Activated CD4-positive, alpha-beta T cell treated with anti-CD3 and anti-CD28 coated beads for 48 hours (primary cell): ENCODE measurements around the gene PDE2A.

Experiments
- DNase-seq: peaks from one replicate; pipeline ENCODE4 v3.0.0-alpha.2; 2020

The PDE2A gene

DNA sequence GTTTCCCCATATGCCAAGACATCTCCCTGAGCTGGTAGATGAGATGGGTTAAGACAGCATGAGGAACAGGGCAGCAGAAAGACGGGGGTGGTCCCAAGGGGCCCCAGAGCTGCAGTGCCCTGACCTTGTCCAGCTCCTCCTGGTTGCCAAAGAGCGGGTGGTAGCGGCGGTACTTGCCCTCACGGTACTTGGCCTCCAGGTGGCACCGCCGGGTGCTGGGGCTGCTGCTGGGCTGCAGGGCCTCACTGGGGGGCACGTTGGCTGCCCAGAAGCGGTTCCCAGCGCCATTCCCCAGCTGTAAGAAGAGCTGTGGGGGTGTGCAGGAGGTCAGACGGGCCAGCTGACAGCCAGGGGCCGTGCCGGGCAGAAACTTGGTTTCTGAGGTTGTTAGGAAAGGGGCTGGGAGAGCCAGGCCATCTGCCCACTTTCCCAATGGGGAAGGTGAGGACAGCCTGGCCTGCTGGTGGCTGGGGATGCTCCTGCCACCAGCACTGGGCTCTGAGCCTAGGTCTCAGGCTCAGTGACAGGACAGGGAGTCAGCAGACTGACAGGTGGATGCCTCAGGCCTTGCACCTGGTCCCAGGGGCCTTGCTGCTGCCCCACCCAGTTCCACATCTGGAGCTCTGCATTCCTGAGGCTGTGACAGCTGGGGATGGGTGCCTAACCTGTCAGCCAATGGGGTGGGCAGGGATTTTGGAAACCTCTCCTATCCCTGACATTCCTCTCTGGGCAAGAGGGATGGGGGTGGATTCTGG lies 30.0 kb upstream of the PDE2A start:
- no peak for DNase-seq

DNA sequence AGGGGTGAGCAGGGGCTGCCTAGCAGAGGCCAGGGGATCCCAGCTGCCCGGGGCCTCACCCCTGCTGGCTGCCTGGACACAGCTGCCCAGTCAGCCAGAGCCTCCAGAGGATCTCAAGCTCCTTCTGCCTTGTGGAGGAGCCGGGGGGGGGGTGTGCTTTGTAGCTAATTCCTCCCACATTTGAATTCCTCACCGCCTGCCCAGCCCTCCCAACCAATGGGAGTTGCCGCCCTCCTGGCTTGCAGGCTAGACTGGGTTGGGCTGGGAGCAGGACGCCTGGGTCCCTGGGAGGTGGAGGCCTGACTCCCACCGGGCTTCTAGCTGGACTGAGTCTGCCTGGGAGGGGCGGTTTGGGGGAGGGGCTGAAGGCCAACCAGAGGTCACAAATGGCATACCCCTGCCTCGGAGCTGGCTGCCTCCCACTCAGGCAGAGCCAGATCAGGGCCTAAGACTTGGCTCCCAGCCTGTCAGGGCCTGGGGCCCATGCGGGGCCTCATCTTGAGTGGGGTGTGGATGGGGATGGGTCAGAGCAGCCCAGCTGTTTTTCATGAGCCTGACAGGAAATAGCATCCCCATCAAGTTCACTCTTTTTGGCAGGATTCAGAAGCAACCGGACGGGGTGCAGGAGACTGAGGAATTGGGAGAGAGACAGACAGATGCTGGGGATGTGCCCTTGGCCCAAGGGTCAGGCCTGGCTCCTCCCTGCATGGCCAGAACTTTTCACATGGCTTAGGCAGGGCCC lies 29.2 kb upstream of the PDE2A start:
- DNase-seq = no peak

DNA sequence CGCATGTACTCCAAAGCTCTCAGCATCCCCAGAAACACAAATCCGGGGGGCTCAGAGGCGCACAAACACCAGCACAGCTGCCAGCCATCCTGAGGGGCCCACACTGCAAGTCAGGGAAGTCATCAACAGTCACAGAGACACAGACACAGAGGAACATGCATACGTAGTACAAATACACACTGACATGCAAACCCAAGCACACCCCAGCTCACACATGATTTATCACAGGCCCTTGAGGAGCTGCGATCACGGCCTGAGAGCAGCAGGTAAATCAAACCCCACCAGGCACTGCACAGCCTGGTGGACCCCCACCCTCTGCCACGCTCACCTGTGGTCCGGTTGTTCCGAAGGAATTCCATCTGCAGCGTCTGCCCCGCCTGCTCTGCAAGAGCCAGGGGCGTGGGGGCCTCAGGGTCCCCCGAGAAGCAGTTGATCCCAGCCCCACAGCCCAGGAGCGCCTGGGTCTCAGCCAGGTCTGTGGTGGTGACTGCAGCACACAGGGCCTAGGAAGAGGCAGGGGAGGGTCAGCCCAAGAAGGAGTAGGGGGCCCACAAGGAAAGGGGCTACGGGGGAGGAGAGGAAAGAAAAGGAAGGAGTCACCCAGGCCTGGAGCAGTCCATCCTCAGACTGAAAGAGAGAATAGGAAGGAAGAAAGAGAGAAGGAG lies 28.5 kb upstream of the PDE2A start:
- DNase-seq = no peak

DNA sequence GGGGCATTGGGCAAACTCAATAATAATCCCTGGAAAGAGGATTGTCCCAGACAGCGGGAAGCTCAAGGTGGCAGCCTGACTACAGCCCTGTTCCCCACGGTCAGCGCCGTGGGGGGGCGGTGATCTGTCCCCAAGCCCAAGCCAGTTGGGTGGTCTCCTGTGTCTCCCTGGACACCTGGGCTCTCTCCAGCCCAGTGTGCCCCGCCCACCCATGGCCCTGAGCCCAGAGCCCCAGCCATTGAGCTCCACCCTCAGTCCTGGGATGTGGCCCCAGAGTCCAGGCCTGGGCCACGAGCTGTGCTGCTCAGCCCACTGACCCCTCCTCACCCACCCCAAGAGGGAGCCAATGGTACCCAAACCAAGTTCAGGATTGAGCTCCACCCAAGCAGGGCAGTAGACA lies 27.9 kb upstream of the PDE2A start:
- DNase-seq = no peak

DNA sequence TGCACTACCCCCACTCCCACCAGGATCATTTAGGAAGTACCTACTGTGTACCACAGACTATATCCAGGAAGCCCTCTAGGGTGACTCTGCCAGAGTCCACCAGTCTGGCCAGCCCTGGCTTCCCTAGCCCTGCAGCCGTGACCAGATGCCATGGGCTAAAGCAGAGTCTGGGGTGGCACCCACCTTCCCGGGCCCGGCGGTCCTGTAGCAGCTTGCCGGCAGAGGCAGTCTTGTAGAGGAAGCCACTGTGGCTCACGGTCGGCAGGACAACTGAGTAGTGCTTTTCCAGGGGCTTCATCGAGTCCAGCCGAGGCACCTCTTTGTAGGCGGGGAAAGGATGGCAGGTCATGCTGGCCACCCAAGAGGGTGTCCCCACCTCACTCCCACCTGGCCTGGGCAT lies 27.2 kb upstream of the PDE2A start:
- no peak for DNase-seq

DNA sequence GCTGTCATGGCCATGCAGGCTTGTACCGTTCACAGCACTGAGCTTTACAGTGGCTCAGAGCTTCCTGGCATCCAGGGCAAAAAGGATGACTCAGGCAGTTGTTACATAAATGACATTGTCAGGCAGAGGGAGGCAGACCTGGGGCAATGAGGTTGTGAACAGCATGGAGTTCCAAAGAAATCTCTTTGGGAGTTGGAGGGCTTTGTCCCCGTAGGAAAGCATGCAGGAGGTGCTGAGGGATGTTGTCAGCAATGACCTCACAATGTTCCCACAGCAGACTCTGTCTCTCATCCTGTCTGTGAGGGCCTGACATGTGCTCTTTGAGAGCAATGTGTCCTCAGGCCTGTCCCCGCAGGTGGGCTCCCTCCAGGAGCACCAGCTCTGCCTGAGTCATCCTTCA lies 25.9 kb upstream of the PDE2A start:
- DNase-seq = no peak

DNA sequence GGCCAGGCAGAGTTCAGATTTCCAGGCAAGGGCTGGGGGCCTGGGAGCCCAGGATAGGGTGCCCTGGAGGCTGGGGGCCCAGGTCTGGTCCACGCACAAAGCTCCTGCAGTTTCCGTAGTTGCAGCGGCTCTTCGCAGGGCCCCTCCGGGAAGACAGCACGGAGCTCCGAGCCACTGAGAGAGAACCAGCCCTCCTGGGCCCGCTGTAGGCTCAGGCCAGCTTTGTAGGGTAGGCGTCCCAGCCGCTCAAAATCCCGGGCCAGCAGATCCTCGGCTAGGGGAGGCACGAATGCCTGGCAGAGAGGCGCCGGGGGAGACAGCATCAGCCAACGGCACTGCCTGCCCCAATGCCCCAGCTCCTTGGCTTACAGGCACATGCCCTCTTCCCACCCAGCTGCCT lies 23.6 kb upstream of the PDE2A start:
- no peak for DNase-seq

DNA sequence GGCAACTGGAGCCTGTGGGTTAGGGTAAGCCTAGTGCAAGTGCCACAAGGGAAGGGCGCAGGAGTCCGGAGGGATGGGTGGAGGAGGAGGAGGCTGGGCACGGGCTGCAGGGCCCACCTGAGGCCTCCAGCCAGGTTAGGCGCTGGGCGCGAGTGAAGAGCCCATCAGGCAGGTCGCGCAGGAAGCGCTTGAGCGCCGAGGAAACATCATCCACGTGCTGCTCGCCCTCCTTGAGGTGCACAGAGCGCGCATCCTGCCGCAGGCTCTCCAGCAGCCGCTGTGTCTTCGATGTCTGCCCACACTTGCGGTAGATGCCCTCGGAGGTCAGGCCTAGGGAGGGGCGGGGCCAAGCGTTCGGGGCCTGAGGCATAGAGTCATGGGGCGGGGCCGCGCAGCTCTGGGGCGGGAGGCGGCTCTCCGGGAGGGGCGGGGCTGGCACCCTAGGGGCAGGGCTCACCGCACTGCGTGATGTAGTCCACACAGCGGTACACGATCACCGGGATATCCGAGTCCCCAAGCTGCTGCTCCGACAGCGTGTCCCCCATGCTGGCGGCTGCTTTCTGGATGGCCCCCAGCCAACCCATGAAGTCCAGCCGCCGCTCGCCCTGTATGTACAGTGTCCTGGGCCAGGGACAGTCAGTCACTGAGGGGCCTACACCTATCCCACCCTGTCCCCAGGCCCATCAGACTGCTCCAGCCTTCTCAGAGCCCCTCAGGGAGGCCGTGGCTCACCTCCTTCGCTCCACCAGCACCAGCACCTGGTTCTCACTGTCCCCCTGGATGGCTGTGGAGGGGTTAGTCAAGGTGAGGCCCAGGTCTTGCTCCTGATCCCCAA lies 22.9 kb upstream of the PDE2A start:
- DNase-seq = no peak

DNA sequence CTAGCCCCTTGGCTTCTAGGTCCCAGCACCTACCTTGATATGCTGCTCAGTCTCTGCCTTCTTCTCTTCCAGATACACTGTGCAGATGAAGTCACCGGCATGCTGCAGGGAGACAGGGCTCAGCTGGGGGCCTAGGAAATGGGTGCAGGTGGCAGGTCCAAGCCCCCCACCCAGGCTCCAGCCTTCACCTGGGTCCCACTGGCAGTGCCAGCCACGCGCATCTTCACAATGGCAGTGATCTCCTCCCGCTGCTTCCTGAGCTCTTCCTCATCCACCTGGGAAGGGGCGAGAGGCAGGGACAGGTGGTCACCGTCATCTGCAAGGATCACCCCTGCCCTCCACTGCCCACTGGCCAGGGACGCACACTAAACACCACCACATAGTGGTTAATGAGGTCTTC lies 21.1 kb upstream of the PDE2A start:
- DNase-seq = no peak

DNA sequence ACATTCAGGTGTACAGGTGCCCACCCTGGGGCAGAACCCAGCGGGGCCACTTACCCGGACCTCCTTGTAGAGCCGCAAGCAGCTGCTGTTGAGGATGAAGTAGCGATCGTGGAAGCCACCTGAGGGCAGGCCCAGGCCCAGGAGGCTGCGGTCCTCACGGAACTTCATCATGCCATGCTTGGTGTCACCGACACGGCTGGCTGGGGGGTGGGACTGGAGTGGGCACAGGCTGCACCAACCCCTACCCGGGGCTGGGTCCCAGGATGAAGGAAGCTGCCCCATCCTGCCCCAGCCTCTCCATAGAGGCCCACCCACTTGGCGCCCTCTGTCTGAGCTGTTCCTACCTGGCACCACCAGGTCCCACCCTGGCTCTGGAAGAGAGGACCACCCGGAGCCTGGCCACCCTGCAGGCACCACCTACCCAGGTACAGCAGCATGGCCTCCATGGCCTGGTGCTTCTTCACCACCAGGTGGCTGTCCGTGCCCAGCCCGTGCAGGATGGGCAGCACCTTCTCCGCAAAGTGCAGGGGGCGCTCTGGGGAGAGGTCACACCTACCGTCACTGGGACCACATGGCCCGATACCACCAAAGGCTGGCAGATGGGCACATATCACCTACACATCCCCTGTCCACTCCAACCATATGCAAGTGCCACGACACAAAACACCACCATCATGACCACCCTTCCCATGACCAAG lies 19.2 kb upstream of the PDE2A start:
- DNase-seq = no peak

DNA sequence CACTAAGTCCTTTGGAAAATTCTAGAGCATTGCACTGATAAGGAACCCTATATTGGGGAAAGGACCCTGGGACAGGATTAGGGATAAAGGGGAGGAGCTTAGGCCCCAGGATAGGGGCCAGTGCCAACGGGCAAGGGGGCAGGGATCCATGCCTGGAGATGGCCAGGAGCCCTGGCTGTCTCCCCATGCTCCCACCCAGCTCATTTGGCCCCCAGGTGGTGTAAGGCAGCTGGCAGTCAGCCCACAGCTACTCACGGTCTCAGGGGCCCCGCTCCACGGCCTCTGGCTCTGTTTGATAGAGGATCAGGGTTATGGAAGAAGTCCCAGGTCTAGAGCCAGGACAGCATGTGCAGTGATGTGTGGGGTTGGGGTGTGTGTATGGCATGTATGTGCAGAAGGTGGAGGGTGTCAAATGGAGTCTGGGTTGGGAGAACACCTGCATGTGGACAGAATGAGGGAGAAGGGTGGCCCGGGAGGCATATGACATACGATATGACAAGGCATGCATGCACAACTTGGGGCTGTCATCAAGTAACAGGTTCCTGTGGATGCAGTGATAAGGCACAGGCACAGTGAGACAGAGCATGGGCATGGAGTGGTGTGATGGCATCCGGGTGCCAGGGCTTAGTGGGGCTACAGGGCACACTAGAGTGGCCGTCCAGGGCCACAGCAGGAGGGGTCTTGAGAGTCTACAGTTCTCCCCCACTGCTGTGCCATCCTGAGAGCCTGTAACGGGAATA lies 18.4 kb upstream of the PDE2A start:
- DNase-seq = no peak

DNA sequence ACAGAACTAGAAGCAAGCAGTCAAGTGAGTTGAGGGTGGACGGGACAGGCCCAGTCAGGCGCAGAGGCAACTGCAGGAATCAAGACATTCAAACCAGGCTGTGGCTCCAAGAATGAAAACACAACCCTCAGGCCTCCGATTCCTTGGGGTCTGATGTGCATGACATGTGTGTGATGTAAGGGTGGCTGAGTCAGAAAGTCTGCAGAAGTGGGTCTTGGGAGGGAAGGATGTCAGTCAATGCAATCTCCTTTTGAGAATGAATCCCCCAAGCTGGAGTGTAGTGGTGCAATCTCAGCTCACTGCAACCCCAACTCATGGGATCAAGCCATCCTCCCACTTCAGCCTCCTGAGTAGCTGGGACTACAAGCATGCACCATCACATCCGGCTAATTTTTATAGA lies 15.9 kb upstream of the PDE2A start:
- DNase-seq = no peak

DNA sequence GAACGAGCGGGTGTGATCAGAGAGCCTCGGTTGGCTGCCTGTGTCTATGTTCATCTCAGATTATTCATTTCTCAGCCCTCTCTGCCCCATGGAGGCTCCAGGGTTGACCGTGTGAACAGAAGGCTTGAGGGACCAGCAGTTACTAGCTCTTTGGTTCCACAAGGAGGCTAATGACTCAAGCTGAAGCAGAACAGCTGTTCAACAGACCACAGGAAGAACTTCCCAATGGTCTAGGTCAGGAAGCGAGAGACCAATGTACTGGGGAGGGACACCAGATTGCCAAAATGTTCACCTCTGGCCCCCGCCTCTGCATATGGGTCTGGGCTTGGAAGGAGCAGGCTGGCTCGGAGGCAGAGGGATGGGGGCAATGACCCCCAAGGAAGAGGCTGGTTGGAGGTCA lies 14.7 kb upstream of the PDE2A start:
- DNase-seq = no peak

DNA sequence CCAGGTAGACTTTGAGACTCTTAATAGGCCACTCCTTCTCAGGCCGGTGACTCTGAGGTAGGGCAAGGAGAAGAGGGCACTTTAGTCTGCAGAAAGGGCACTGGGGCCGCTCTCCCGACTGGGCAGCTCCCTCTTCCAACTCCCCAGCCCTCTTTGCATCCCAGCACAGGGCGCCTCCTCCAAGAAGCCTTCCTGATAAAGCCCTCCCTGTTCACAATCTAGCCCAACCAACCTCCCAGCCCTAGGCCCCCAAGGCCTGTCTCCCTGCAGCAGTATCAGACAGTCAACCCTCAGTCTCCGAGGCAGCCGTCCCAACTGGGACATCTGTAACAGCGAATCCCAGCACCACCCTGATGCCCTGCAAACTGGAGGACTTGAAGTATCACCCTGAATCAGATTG lies 14.3 kb upstream of the PDE2A start:
- DNase-seq = no peak

DNA sequence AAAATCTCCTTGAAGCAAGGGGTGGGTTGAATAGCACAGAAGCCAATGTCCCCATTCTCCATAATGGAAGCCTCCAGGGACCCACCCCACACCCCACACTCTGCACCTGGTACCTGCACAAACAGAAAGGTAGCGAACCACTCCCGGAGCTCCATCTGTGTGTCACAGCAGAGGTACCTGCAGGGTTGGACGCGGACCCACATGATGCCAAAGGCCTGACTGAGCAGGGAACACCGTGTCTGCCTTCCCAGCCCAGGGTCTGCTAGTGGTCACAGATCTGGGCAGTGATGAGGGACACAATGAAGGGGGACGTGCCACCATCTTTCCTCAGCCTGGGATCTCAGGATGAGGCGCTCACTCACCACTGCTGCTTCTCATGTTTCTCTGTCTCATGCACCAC lies 13.1 kb upstream of the PDE2A start:
- no peak for DNase-seq

DNA sequence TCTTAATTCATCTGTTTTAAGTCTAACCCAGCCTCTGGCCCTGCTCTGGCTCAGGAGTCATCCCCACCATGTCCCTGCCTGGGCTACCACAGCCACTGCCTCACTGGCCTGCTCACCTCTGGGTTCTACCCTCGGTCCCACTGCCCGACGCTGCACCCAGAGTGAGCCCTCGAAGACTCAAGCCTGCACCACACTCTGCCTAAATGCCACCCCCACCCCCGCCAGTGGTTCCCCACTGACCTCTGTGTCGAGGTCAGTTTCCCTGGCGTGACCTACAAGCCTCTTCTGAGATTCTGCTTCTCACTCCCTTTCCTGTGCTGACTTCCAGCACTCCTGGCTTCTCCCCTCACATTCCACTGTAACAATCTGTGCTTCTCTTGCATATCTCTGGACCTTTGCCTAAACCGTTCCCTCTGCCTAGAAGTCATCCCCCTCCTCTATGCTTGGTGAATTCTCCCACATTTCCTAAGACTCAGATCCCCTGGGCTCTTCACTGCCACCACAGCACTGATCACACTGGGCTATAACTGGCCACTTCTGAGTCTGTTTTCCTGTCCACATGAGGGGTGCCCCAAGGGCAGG lies 12.5 kb upstream of the PDE2A start:
- DNase-seq = no peak

DNA sequence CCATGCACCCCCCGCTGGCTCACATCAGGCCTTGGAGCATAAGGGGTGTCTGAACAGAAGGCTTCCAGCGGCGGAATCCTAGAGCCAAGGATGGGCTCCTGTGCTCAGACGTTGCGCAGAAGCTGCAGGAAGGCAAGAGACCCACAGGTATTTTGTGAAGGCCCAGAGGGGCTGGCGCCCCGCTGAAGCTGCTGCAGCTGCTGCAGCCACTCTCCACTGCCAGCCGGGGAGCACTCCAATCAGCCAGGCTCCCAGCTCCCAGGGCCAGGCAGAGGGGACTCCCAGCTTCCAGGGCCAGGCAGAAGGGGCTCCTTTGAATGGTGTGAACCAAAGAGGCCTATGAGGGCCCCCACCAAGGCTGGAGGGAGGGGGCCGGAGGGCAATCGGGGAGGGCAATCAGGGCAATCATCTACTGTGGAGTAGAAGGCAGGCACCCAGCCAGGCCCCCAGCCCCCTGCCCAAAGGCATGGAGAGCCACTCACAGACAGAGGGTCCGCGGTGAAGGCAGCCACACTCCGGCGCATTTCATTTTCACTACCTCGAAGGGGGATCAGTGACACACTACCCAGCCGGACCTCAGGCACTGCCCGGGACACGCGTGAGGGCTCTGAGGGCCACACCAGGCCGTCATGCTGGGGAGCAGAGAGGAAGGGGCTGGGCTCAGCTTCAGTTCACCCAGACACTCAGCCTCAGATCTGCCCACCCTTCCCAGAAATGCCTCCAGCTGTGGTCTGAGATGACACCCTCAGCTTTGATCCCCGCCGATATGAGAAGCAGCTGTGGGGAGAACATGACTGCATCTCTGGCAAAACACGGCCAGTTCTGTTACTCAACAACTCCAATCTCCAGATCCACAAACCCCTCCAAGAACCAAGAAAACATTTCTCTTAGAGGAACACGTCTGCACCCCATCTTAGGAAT lies 11.6 kb upstream of the PDE2A start:
- peak; percentile 82 for DNase-seq

DNA sequence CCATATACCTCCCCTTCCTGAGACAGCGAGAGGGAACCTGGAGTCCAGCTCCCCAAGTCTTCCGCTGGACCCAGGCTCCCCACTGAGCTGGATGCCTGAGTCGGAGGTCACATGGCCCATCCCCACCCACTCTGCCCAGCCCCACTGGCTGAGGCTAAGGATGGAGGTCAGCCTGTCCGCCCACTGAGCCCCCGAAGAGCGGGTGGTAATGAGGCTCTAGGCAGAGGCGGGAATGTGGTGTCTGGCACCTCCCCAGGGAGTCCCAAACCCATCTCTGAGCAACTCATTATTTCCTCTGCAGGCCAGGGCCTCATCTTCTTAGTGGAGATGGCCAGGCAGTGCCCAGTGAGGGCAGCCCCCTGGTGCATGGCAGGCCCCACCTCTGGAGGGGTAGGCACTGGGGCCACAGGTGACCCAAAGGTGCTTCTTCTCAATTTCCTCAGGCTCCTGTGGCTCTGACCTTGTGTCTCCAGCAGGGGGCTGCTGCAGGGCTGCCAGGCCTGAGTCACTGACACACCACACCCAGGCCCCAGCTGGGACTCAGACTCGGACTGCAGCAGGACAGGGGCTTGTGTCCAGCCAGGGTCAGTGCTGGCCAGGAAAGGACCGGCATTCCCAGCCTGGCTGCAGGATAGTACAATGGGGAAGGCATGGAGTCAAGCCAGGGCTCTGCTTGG lies 10.2 kb upstream of the PDE2A start:
- DNase-seq = peak; percentile 71

DNA sequence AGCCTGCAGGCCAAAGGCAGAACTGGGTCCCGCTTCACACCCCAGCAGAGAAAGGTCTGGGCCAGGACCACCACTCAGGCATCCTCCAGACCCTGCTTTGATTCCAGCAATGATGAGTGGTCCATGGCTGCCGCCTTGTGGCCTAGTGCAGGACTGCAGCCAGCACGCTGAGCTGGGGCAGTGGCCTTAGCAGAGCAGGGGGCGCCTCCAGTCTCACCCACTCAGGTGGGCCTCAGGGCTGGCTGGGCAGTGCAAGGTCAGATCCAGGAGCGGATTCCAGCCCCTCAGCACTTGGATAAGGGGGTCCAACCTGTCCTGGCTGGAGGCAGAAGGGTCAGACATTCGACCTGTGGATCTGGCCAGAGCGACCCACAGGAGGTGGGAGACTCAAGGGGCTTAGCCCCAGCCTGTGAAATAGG lies 9.6 kb upstream of the PDE2A start:
- DNase-seq = peak; percentile 81

DNA sequence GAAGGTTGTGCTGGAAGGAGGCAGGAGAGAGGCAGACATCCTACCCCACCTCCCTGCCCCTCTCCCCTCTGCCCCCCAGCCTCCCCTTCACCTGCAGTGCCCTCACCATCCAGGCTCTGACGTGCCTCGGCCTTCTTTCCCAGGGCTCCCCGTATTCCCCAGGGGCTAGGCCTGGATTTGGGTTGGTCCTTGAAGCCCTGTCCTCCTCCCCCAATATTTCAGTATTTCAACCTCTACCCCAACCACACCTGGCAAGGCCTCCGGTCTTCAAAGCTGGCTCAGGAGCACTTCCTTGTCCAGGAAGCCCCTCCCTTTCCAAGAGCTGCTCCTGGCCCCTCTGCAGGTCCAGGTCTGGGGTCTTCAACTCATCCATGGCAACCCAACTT lies 8.6 kb upstream of the PDE2A start:
- no peak for DNase-seq
